Activated naive CD8-positive, alpha-beta T cell treated with anti-CD3 and anti-CD28 coated beads, Interleukin-2, amount 50 U/mL, for 24 hours (primary cell): ENCODE measurements around the gene SHH.
"Not testable (repeated sequence)": the region's sequence is repeated elsewhere in the genome, so short reads cannot be mapped to it uniquely, and the experiment has no call there.

ENCODE experiments used
- ATAC-seq: fragments of 150-1000 bp; cut with Tn5 transposase; one replicate; pipeline ENCODE4 v1.10.0; 2021
- DNase-seq: peaks from one replicate; pipeline ENCODE4 v3.0.0; 2021
- H3K27ac Mint-ChIP-seq: one replicate; pipeline ENCODE4 v1.8.0; 2021; ENCODE audit warnings: mild to moderate bottlenecking, mixed read lengths
- H3K27me3 Mint-ChIP-seq: one replicate; pipeline ENCODE4 v1.8.0; 2021; ENCODE audit warnings: mixed read lengths
- H3K36me3 Mint-ChIP-seq: one replicate; pipeline ENCODE4 v1.8.0; 2021; ENCODE audit warnings: low read depth, mixed read lengths
- H3K4me1 Mint-ChIP-seq: one replicate; pipeline ENCODE4 v1.8.0; 2021; ENCODE audit warnings: mixed read lengths
- H3K4me3 Mint-ChIP-seq: one replicate; pipeline ENCODE4 v1.8.0; 2021; ENCODE audit warnings: mild to moderate bottlenecking, moderate library complexity, mixed read lengths
- H3K9me3 Mint-ChIP-seq: one replicate; pipeline ENCODE4 v1.8.0; 2021; ENCODE audit warnings: mixed read lengths

Gene SHH

GRCh38 chr7:155818154-155818819 is 6.0 kb upstream of the SHH start:
- ATAC-seq (no peak), DNase-seq (no peak)
- Mint-ChIP-seq H3K4me3 (no peak overlapping the region), H3K27me3 (peaks cover 21% of the 10 kb centered on the region), H3K4me1 (peaks cover 3% of the 10 kb centered on the region), H3K9me3 (no peaks in the 10 kb centered on the region), H3K36me3 (no peaks in the 10 kb centered on the region), H3K27ac (no peak overlapping the region)

- peaks cover 29% of the 10 kb centered on the region for H3K27me3 Mint-ChIP-seq
- not testable (repeated sequence) for H3K4me1 Mint-ChIP-seq, DNase-seq, H3K36me3 Mint-ChIP-seq, H3K27ac Mint-ChIP-seq, H3K9me3 Mint-ChIP-seq, ATAC-seq, H3K4me3 Mint-ChIP-seq
These were observed 5.3 kb upstream of the SHH start for GRCh38 chr7:155817515-155817914.

GRCh38 chr7:155816996-155817395 is 4.7 kb upstream of the SHH start:
- no peak for DNase-seq
- H3K27me3 Mint-ChIP-seq = peaks cover 34% of the 10 kb centered on the region
- no peak overlapping the region for H3K27ac Mint-ChIP-seq

GRCh38 chr7:155816192-155816508 is 3.9 kb upstream of the SHH start:
- ATAC-seq = no peak
- H3K4me3 Mint-ChIP-seq = no peak overlapping the region
- H3K36me3 Mint-ChIP-seq = no peaks in the 10 kb centered on the region
- no peak for DNase-seq
- no peak overlapping the region for H3K27ac Mint-ChIP-seq
- peaks cover 43% of the 10 kb centered on the region for H3K27me3 Mint-ChIP-seq
- H3K4me1 Mint-ChIP-seq = peaks cover 13% of the 10 kb centered on the region
- no peaks in the 10 kb centered on the region for H3K9me3 Mint-ChIP-seq

More at GRCh38 chr7:155816996-155817395, 4.7 kb upstream of the SHH start:
- Mint-ChIP-seq H3K4me1 (peaks cover 5% of the 10 kb centered on the region), H3K9me3 (no peaks in the 10 kb centered on the region), H3K36me3 (no peaks in the 10 kb centered on the region), H3K4me3 (no peak overlapping the region)
- no peak for ATAC-seq

GRCh38 chr7:155815332-155816191 is 3.3 kb upstream of the SHH start:
- Mint-ChIP-seq H3K36me3 (no peaks in the 10 kb centered on the region), H3K9me3 (no peaks in the 10 kb centered on the region), H3K4me3 (no peak overlapping the region), H3K27ac (no peak overlapping the region), H3K27me3 (peaks cover 49% of the 10 kb centered on the region), H3K4me1 (peaks cover 13% of the 10 kb centered on the region)
- peak; percentile 79 for ATAC-seq
- peak; percentile 82 for DNase-seq

- ATAC-seq (no peak), DNase-seq (no peak)
- Mint-ChIP-seq H3K4me1 (peaks cover 13% of the 10 kb centered on the region), H3K4me3 (no peak overlapping the region), H3K27ac (no peak overlapping the region), H3K9me3 (no peaks in the 10 kb centered on the region), H3K36me3 (no peaks in the 10 kb centered on the region), H3K27me3 (peaks cover 52% of the 10 kb centered on the region)
These were observed 2.3 kb upstream of the SHH start for GRCh38 chr7:155814316-155815276.

GRCh38 chr7:155813546-155814315 is 1.5 kb upstream of the SHH start:
- no peak for ATAC-seq
- H3K27ac Mint-ChIP-seq = no peak overlapping the region

GRCh38 chr7:155813125-155813524 is 862 bp upstream of the SHH start:
- no peak overlapping the region for H3K4me3 Mint-ChIP-seq
- peaks cover 15% of the 10 kb centered on the region for H3K4me1 Mint-ChIP-seq
- ATAC-seq (no peak), DNase-seq (no peak)
- H3K27ac Mint-ChIP-seq = no peak overlapping the region
- H3K27me3 Mint-ChIP-seq = peaks cover 59% of the 10 kb centered on the region
- no peaks in the 10 kb centered on the region for H3K9me3 Mint-ChIP-seq
- H3K36me3 Mint-ChIP-seq = no peaks in the 10 kb centered on the region

More at GRCh38 chr7:155813546-155814315, 1.5 kb upstream of the SHH start:
- Mint-ChIP-seq H3K36me3 (no peaks in the 10 kb centered on the region), H3K9me3 (no peaks in the 10 kb centered on the region), H3K4me3 (no peak overlapping the region), H3K4me1 (peaks cover 15% of the 10 kb centered on the region), H3K27me3 (peaks cover 58% of the 10 kb centered on the region)
- no peak for DNase-seq

- no peak overlapping the region for H3K27ac Mint-ChIP-seq
- H3K4me1 Mint-ChIP-seq = peaks cover 20% of the 10 kb centered on the region
- no peaks in the 10 kb centered on the region for H3K9me3 Mint-ChIP-seq
- peaks cover 71% of the 10 kb centered on the region for H3K27me3 Mint-ChIP-seq
- no peak for DNase-seq
- no peaks in the 10 kb centered on the region for H3K36me3 Mint-ChIP-seq
- H3K4me3 Mint-ChIP-seq = no peak overlapping the region
- no peak for ATAC-seq
These were observed 736 bp downstream of the SHH start for GRCh38 chr7:155811560-155811894.

GRCh38 chr7:155810770-155811559 is 1.3 kb downstream of the SHH start:
- ATAC-seq = no peak
- no peak for DNase-seq
- Mint-ChIP-seq H3K36me3 (no peaks in the 10 kb centered on the region), H3K27me3 (peaks cover 74% of the 10 kb centered on the region), H3K27ac (no peak overlapping the region), H3K4me3 (no peak overlapping the region), H3K9me3 (no peaks in the 10 kb centered on the region), H3K4me1 (peaks cover 23% of the 10 kb centered on the region)

GRCh38 chr7:155809947-155810769 is 2.1 kb downstream of the SHH start:
- H3K9me3 Mint-ChIP-seq = no peaks in the 10 kb centered on the region
- H3K4me1 Mint-ChIP-seq = peaks cover 22% of the 10 kb centered on the region
- H3K27me3 Mint-ChIP-seq = peaks cover 73% of the 10 kb centered on the region
- no peak overlapping the region for H3K4me3 Mint-ChIP-seq
- H3K36me3 Mint-ChIP-seq = no peaks in the 10 kb centered on the region
- ATAC-seq (no peak), DNase-seq (no peak)
- H3K27ac Mint-ChIP-seq = no peak overlapping the region

GRCh38 chr7:155809332-155809946 is 2.8 kb downstream of the SHH start:
- no peak for DNase-seq
- no peak overlapping the region for H3K4me3 Mint-ChIP-seq
- H3K27ac Mint-ChIP-seq = no peak overlapping the region
- peaks cover 23% of the 10 kb centered on the region for H3K4me1 Mint-ChIP-seq
- peaks cover 72% of the 10 kb centered on the region for H3K27me3 Mint-ChIP-seq
- ATAC-seq = no peak
- H3K36me3 Mint-ChIP-seq = no peaks in the 10 kb centered on the region
- no peaks in the 10 kb centered on the region for H3K9me3 Mint-ChIP-seq
